ENCODE data around the gene RPS19BP1.

The RPS19BP1 gene

GRCh38 chr22:39490135-39490798 lies 42.3 kb downstream of the RPS19BP1 start:
- DNase-seq (ENCODE audit: low spot score): peak; percentile 76

GRCh38 chr22:39489094-39490068 lies 43.2 kb downstream of the RPS19BP1 start:
- DNase-seq (ENCODE audit: low spot score): no peak

- no peak for DNase-seq (ENCODE audit: low spot score)
Observed at GRCh38 chr22:39488563-39489083, 43.9 kb downstream of the RPS19BP1 start.

GRCh38 chr22:39487826-39488520 lies 44.6 kb downstream of the RPS19BP1 start:
- no peak for DNase-seq (ENCODE audit: low spot score)

GRCh38 chr22:39486951-39487825 lies 45.4 kb downstream of the RPS19BP1 start:
- no peak for DNase-seq (ENCODE audit: low spot score)

- no peak for DNase-seq (ENCODE audit: low spot score)
Observed at GRCh38 chr22:39482768-39483167, 49.8 kb downstream of the RPS19BP1 start.

- no peak for DNase-seq (ENCODE audit: low spot score)
Observed at GRCh38 chr22:39481595-39481994, 51.0 kb downstream of the RPS19BP1 start.

- no peak for DNase-seq (ENCODE audit: low spot score)
Observed at GRCh38 chr22:39481054-39481453, 51.5 kb downstream of the RPS19BP1 start.

GRCh38 chr22:39480557-39480956 lies 52.0 kb downstream of the RPS19BP1 start:
- no peak for DNase-seq (ENCODE audit: low spot score)

- no peak for DNase-seq (ENCODE audit: low spot score)
Observed at GRCh38 chr22:39479254-39479653, 53.3 kb downstream of the RPS19BP1 start.
